Measurements from ENCODE around the gene VPS52. TPM values are rescaled to one million over a fixed set of nuclear protein-coding genes. Genes with fewer than 3 reads are reported as not detected.
"Not testable (repeated sequence)": the region's sequence is repeated elsewhere in the genome, so short reads cannot be mapped to it uniquely, and the experiment has no call there.

The VPS52 gene
- total RNA-seq, 1 donor from 2014 or later = 32.1 TPM

DNA sequence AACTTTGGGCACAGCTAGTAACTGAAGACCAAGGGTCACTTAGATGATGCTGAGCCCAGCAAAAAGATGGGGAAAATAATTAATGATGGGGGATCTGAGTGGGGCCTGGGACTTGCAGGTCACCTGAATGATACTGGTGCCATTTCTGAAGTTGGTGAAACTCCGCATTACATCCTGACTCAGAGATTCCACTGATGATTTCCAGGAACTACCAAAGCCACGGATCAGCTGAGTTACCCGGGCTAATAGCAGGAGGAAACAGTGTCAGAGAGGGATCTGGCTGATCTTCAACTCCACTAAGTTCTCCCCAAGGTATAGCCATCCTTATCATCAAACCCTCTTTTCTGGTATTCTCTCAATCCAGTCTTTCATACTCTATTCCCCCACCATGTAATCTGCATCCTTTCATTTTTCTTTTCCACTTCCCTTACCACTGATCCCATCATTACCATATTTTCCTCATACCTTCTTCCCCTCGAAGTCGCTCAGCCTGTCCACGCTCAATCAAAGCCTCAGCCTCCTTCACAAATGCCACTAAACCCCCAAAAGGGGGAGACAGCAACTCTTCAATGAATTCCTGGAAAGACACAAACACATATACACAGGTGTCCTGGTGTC, 20.2 kb downstream of the VPS52 start:
- DNase-seq (ENCODE audit: low read depth, low spot score) = no peak

DNA sequence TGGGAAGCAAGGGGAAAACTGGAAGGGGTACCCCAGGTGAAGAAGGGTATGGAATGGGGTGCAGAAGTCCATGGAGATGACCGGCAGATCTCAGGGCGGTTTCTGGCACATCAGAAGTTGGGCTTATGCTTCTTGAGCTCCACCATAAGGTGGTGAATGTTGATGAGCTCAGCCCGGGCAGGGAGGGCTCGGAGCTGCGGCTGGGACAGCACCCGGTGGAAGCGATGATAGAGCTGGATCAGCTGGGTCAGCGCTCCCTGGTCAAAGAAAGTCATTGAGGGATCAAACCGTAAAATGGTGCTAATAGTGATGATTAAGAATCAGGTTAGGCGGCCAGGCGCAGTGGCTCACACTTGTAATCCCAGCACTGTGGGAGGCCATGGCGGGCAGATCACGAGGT, 20.9 kb downstream of the VPS52 start:
- DNase-seq (ENCODE audit: low read depth, low spot score) = no peak

DNA sequence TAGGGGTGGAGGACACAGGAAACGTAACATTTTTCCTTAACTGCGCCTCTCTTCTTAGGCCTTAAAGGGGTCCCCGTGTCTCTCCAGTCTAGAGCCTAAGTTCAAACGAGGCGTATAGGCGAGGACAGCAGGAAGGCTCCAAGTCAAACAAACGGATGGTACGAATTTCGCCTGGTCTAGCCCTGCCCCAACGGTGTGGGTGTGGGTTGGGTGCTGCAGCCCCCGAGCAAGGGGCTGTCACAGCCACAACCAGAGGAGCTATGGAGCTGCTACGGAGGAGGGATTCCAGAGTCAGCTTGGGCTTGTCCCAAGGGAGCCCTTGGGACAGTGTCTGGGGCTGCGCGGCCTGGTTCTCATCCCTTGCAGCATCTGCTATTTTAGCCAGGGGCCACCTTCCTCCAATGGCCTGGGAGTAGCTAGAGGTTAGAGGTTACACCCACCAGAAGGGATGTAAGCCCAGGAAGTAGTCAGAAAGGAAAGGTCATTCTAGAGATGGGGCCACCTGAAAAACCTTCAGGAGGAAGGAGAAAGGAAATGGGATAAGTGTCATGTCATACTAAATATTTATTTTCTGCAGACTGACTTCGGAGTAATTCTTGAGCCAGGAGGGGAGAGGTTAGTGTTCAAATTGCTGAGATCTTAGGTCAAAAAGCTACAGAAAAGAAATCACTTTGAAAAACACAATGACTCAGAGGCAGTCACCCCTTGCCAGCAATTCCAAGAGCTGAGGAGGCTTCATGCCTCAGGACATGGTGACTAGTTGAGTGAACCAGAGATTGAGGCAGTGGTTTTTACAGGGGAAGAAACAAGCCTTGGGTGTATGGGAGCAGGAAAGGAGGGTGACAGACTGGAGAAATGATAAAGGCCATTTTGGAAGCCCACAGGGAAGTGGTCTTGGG, 21.7 kb downstream of the VPS52 start:
- peak; percentile 37 for DNase-seq (ENCODE audit: low read depth, low spot score)

- DNase-seq (ENCODE audit: low read depth, low spot score) = peak; percentile 98
Observed at GRCh38 chr6:33248932-33249731, 22.5 kb downstream of the VPS52 start.

- DNase-seq (ENCODE audit: low read depth, low spot score) = no peak
Observed at GRCh38 chr6:33248643-33248931, 23.1 kb downstream of the VPS52 start.

DNA sequence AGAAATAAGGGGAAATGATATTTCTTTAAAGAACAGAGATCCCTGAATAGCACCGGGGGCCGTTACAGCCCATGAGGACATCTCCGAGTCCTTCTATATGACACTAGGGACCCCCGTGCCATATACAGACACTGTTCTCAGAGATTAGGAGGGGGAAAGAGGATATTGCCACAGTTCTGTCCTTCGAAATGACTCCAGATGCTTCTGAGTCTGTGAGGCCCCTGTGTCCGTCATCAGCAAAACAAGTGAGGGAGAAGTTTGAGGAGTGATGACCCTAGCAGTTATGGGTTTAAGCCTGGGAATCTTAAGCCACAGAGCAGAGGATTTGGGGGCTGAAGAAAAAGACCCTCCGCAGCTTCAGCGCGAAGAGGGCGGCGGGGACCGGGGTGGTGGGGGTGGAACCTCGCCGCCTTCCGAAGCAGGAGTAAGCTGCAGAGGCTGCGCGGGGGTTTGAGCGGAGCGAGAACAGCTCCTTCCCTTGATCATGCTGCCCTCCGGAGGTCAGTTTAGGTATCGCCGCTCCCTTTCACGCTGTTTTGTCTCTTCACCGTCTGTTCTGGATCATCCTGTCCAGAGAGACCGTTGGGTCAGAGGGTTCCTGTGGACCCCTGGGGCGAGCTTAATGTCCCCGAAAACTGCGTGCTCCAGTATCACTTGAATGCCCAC, 23.6 kb downstream of the VPS52 start:
- DNase-seq (ENCODE audit: low read depth, low spot score) = peak; percentile 40

DNA sequence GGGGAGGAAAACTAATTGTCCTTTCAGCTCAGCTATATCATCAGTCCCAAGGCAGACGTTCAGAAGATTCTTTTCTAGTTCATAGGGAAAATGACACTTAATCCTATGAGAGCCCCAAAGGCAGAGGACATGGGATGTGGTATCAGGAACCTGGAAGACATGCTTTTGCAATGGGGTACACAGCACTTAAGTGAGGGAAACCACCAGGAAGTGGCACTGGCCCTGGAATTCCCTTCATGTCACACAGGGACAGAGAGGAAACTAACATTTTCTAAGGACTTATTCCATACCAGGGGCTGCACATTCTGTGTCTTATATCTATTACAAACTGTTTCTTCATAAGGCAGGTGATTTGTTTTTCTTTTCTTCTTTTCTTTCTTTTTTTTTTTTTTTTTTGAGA, 28.2 kb downstream of the VPS52 start:
- DNase-seq (ENCODE audit: low read depth, low spot score) = no peak

DNA sequence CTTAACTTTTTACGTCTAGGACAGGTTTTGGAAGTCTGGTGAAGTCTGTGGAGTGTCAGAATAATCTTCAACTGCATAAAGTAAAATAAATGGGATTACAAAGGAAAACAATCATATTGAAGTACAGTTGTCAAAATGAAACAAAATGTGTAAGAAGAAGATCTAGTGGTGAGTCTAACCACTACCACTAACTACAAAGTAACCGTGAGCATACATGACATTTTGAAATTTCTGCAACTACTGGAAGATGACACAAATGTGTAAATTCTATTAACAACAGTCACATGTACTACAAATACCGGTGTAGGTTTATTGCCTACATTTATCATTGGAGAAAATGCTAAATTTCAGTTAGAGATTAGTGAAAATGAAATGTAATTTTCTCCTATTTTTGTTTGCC, 29.7 kb downstream of the VPS52 start:
- no peak for DNase-seq (ENCODE audit: low read depth, low spot score)

- no peak for DNase-seq (ENCODE audit: low read depth, low spot score)
Observed at GRCh38 chr6:33237741-33238140, 33.9 kb downstream of the VPS52 start.

DNA sequence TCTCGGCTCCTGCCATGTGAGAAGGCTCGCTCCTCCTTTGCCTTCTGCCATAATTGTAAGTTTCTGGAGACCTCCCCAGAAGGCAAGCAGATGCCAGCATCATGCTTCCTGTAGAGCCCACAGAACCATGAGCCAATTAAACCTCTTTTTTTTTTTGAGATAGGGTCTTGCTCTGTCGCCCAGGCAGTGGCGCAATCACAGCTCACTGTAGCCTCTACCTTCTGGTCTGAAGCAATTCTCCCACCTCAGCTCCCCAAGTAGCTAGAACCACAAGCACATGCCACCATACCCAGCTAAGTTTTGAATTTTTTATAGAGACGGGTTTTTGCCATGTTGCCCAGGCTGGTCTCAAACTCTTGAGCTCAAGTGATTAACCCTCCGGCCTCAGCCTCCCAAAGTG, 34.8 kb downstream of the VPS52 start:
- DNase-seq (ENCODE audit: low read depth, low spot score) = no peak

- DNase-seq (ENCODE audit: low read depth, low spot score) = no peak
Observed at GRCh38 chr6:33236328-33236727, 35.3 kb downstream of the VPS52 start.

- DNase-seq (ENCODE audit: low read depth, low spot score) = no peak
Observed at GRCh38 chr6:33235221-33235634, 36.4 kb downstream of the VPS52 start.

DNA sequence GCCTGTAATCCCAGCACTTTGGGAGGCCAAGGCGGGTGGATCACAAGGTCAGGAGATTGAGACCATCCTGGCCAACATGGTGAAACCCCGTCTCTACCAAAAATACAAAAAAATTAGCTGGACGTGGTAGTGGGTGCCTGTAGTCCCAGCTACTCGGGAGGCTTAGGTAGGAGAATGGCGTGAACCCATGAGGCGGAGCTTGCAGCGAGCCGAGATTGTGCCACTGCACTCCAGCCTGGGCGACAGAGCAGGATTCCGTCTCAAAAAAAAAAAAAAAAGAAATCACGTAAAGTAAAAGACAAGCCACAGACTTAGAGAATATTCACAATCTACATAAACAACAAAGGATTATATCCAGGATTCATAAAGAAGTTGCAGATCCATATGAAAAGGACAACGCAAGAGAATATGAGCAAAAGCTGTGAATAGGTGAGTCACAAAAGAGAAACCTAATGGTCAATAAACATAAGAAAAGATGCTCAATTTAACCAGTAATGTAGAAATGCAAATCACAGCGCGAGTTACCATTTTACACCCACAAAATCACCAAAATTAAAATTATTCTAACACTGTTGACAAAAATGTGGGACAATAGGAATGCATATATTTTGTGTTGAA, 45.1 kb downstream of the VPS52 start:
- DNase-seq (ENCODE audit: low read depth, low spot score) = not testable (repeated sequence)

GRCh38 chr6:33217681-33218080, 54.0 kb downstream of the VPS52 start:
- DNase-seq (ENCODE audit: low read depth, low spot score) = no peak

- no peak for DNase-seq (ENCODE audit: low read depth, low spot score)
Observed at GRCh38 chr6:33217246-33217645, 54.4 kb downstream of the VPS52 start.

- no peak for DNase-seq (ENCODE audit: low read depth, low spot score)
Observed at GRCh38 chr6:33216117-33216649, 55.5 kb downstream of the VPS52 start.

DNA sequence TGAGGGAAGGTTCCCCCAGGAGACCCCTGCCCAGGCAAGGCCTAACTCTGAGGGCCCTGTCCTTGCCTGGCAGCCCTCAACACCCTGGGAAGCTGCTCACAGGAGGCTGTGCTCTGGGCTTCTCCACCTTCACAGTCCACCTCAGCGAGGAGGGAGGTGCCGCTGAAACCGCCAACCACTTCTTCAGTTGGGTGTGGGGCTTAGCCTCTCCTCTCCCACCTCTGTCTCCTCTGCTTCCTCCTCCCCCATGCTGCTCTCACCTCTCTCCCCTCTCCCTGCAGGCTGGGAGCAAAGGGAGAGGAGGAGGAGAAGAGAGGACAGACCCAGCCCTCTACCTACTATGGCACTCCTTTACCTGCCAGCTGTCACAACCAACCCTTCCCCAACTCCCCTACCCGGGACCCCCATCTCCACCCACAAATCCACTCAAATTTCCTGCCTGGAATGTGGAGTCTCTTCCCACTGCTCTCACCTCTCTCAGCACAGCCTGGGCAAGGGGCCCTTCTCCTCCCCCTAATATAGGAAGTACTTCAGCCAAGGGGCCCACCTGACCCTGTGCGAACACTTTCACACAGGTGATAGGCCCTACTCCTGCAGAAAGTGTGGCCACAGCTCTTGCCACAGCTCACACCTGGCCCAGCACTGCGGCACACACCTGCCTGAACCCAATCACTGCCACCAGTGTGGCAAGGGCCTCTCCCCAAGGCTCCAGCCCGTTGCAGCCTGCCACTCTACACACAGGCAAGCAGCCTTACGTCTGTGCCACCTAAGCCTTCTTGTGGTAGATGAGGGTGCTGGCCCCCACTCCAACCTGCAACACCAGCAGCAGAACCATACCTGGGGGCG, 56.2 kb downstream of the VPS52 start:
- no peak for DNase-seq (ENCODE audit: low read depth, low spot score)

DNA sequence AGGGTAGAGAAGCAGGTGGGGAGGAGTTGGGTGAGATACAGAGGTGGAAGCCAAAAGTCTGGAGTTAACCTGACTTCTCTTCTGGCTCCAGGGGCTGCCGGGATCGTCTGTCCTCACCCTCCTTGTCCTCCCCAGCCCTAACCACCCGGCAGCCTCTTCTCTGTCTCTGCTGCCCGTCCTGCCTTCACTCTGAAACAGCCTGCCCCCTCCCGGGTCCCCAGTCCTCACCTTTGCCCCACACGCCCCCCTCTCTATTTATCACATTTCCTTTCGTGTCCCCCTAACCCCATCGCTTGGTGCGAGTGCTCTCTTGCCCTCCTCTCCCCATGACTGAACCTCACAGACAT, 57.7 kb downstream of the VPS52 start:
- DNase-seq (ENCODE audit: low read depth, low spot score) = no peak

DNA sequence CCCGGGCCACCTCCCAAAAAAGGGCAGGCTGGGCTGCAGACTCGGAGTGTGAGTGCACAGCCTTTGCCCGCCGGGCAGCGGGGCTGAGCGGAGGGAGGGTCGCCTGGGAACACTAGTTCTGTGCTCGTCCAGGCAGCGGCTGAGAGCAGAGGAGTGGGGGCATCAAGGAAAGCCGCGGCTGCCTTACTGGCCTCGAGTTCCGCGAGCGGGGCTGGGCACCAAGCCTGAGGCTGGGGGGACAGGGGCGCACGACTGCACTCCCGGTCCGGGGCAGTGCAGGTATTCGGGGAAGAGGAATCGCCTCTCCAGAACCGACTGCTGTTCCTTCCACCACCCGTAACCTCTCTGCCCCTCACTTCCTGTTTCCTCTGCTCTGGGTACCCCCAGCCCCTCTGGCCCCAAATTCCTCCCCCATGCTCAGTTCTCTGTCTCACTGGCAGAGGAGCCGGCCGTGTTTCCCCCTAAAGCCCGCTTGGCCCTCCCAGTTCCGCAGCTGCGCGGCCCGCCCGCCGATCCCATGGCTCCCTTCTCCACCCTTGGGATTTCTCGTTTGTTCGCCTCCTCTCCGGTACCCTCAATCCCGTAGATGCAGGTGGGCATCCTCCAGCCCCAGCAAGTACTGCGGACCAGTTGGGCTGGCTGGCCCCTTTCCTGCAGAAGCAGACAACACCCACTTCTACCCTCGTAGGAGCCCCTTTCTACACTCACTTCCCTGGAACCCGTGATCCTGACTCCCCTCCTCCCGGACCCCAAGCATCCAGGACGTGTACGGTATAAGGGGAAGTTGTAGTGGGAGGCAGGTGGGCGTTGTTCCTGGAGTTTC, 58.3 kb downstream of the VPS52 start:
- no peak for DNase-seq (ENCODE audit: low read depth, low spot score)

- no peak for DNase-seq (ENCODE audit: low read depth, low spot score)
Observed at GRCh38 chr6:33212857-33213165, 58.9 kb downstream of the VPS52 start.

Data from pulmonary artery endothelial cell (primary cell).